Keratinocyte (primary cell): ENCODE data around the gene LPCAT4.

Source experiments
- CTCF ChIP-seq, 3 experiments: IDR thresholded peaks in 1 of 3; conservative IDR thresholded peaks in 1 of 3; optimal IDR thresholded peaks in 1 of 3; 2 replicates in 2 of 3; 3 replicates in 1 of 3; pipeline versions ENCODE3 to v1.5.1; 2011; ENCODE audit warnings: low read length in 3 of 3, mild to moderate bottlenecking in 3 of 3, moderate library complexity in 2 of 3, control low read depth in 1 of 3, inconsistent platforms in 1 of 3; ENCODE audit not compliant: insufficient read depth in 2 of 3; ENCODE audit errors: extremely low read depth in 1 of 3
- EZH2 ChIP-seq: IDR thresholded peaks from one replicate; pipeline ENCODE4 v1.6.1; 2012; ENCODE audit warnings: inconsistent platforms, mild to moderate bottlenecking, low read length, moderate library complexity

GRCh38 chr15:34364041-34364440, 3.0 kb downstream of the LPCAT4 start:
- no peak for TF ChIP-seq CTCF (optimal IDR thresholded peaks at IDR 0.05 in 1 of 3, IDR thresholded peaks at IDR 0.05 in 1 of 3, conservative IDR thresholded peaks at IDR 0.05 in 1 of 3; ENCODE audit: extremely low read depth in 1 of 3, insufficient read depth in 2 of 3, low read length in 3 of 3)
- TF ChIP-seq EZH2: no peak
